Posterior vena cava (tissue), 2 donors: Measurements from ENCODE around the gene KMT2E. TPM values are rescaled to one million over a fixed set of nuclear protein-coding genes. Genes with fewer than 3 reads are reported as not detected.

Source experiments
- DNase-seq: peaks from one replicate; pipeline ENCODE4 v3.0.0-alpha.2; 2020; ENCODE audit warnings: low spot score
- intact Hi-C, 2 donors: fragments of 100-400 bp; cut with DNase I; formaldehyde crosslinking; loops; one replicate each; pipeline versions ENCODE4 v1.14.1 to v1.14.2; 2022 to 2023
- total RNA-seq, 2 donors: library from RNA; stranded (reverse); fragmentation: NEBNext Ultra II Directional; extraction: Animal tissue kit (Norgen Biotek cat#: 25700); gene quantifications; one replicate each; pipeline ENCODE4 v1.2.1, GENCODE V29; 2021
- donor health status: DM: yes; HTN: yes; CAD: no.
- donor health status: DM: yes; HTN: yes; CAD: no.

Gene KMT2E
- total RNA-seq, 2 donors from 2014 or later, result 79.7 to 98.8 TPM

DNA sequence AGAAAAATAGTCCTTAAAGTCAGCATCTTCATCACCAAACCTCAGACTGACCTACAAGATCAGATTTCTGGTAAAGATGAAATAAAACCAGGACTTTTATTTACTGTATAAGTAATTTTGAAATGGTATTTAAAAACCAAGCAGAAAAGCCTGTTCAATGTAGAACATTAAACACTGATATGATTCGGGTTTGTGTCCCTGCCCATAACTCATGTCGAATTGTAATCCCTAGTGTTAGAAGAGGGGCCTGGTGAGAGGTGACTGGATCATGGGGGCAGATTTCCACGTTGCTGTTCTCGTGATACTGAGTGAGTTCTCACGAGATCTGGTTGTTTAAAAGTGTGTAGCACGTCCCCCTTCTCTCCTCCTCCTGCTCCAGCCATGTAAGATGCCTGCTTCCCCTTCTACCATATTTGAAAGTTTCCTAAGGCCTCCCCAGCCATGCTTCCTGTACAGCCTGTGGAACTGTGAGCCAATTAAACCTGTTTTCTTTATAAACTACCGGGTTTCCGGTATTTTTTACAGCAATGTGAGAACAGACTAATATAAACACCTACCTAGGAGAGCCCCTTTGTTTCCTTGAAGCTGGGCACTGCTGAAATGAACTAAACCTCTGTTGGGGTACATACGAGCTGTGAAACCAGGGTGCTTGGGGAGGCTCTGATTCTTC is 120.1 kb downstream of the KMT2E start:
- DNase-seq, result no peak
- intact Hi-C loops, result no loop called here

DNA sequence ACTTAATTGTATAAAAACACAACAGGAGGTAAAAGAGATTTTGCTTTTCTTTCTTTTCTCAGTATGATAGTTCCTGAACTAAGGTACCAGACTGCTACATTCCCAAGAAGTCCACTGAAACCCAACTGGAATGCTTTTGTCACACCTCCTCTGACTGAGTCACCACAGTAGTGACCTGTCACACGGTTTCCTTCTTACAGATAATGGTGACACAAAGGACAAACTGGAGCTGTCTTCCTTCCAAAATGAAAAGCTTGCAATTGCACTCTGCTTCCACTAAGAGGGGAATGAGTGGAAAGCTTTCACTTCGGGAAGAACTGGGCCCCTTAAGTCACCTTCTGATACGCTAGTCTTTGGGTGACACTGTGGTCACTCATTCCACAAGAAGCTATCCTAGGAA is 122.2 kb downstream of the KMT2E start:
- intact Hi-C loops, result no loop called here
- DNase-seq, result no peak

DNA sequence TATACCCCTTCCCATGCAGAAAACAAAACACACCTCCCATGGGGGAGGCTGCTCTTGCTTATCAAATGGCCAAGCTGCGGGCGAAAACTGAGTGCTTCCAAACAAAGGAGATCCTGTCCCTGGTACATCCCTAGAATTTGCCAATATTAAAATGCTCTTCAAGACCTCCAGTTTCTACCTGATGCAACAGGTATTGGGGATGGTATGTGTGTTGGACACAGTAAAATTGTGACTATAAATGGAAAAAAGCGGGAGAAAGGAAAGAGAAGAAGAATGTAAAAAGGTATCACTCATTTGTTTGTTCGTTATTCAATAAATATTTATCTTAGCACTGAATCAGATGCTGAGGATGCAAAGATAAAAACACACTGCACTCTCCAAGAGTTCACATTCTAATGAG is 123.9 kb downstream of the KMT2E start:
- intact Hi-C loops, result no loop called here
- DNase-seq, result no peak

DNA sequence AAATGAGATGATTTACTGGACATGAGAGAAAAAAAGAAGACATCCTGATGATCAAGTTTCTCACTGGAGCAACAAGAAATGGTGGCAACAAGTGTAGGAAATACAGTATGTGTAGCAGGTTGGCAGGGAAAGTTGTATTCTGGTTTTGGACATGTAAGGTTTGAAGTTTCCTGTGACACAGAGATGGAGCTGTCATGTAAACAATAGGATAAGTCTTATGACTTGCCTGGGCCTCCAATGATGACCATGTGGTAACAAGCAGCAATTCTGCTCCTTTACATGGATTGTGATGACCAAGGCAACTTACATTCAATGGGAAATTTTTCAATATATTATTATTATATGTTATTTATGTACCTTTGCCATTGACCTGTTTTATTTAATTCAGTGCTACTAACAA is 125.4 kb downstream of the KMT2E start:
- intact Hi-C loops, result no loop called here
- no peak for DNase-seq

DNA sequence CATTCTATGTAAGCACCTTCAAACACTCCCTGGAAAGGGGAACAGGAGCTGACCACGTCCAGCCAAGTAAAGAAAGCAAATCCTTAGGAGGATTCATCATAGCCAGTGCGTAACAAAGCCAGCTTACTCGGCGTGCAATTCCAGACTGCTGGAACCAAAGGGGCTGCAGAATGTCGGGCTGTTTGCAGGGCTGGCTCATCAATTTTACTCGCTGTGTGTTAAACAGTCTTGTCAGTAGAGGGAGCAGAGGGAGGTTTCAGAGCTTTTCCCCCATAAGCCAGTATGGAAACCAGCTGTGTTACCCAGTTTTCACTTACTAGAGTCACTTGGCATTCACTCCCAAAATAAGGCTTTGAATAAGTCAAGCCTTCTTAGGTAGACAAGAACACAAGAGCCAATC is 127.1 kb downstream of the KMT2E start:
- intact Hi-C loops, result no loop called here
- DNase-seq, result no peak

DNA sequence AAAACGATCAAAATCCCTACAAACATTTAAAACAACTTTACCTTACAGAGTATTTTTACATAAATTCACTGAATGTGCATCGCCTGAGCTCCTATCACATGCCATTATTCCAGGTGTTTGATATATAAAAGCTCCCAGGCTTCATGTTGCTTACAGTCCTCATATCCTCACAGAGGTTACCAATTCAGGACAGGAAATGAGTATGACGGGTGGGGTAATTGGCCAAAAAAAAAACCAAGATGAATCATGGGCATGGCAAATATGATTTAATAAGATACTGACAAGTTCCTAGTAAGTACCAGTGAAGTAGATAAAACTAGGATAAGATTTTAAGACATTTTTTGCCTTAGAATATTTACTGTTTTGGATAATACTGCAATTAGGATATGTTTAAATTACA is 135.8 kb downstream of the KMT2E start:
- intact Hi-C loops, result no loop called here
- no peak for DNase-seq

DNA sequence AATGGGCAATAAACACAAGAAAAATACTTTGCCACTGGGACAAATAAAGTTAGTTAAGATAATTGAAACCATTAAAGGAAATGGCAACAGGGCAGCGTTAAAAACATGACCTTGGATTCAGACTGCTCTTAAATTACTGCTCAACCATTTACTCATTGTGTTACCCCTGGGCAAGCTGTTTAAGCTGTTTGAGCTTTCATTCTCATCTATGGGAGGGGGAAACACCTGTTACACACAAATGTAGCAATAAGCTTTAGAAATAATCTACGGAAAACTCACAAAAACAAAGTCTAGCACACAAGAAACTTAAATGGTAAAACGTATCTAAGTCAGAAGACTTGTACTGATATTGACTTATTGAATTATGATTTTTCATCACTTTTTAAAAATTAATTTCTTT is 137.1 kb downstream of the KMT2E start:
- intact Hi-C loops, result no loop called here
- DNase-seq, result no peak

DNA sequence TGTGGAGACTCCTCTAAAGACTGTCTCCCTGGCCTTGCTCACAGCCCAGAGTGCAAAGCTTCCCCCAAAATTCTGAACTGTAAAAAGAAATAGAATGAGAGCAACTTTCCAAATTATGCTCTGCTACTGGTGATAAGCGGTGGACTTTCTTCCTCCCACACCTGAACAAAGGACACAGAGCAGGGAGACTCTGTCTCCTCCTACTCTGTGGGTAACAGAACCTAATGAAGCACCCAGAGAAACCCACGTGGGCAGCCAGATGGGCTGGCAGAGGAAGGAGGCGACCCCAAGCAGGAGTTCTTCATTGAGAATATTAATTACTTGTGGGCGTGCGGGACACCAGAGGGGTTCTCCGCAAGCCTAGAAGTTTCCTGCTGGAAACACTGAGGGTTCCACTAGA is 139.5 kb downstream of the KMT2E start:
- DNase-seq, result no peak
- intact Hi-C loops, result no loop called here

DNA sequence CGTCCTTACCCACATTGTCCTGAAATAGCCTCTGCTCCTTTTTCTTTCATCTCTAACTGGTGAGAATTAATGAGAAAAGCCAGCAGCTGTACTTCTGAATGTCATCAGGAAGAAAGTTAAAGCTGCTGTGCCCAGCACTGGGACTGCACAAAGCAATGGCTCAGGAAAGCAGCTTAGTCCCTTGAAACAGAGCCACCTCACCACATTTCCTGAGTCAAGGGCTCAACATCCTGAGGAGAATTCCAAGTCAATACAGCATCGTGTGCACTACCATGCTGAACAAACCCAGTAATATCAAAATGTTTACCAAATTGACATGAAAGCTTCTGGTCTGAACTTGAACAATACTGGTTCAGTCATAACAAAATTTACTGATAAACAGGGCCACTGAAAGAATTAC is 140.1 kb downstream of the KMT2E start:
- no peak for DNase-seq
- intact Hi-C loops, result no loop called here

DNA sequence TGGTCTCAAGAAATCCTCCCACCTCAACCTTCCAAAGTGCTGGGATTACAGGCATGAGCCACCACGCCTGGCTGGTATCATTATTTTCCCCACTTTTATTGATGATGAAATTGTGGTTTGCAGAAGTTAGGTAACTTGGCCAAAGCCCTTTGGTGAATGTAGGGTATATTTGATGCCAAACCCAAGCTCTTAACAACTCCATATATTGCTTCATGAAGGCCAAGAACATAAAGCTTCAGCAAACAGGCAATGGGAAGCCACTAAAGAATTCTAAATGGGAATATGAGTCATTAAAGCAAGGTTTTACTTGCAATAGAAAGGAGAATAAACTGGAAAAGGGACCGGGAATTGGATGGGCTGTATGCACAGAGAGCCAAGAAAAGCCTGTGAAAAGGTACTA is 142.7 kb downstream of the KMT2E start:
- intact Hi-C loops, result no loop called here
- no peak for DNase-seq

DNA sequence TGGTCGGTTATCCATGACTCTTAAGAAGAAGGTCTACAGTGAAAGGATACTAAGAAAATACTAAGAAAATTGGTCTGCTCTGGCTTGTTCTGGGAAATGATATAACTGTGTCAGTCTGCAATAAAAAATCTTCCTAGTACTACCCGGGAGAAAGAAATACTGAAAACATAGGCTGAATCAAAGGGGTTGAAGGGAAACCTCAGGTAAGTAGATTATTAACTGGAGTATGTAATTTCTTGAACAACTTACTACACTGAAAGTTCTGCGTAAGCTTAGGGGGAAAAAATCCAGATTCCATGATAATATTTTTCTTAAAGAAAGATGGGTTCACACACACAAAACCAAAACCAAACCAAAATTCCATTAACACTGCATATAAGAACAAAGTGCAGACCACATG is 143.3 kb downstream of the KMT2E start:
- DNase-seq, result no peak
- intact Hi-C loops, result no loop called here

DNA sequence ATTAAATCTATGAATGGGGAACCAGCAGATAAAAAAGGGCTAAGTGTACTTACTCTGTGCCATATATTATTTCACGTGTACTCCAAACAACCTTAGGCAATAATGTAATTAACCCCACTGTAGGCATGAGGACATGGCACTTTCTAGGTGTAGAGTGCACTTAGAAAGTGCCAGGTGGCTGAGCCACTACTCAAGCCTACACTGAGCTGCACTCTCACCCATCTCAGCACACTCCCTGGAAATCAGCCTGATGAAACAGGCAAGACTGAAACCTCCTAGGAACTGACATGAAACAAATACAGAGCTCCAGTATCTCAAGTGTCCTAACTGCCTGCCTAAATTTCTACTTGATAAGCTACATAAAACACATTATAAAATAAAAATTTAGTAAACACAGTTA is 147.4 kb downstream of the KMT2E start:
- intact Hi-C loops, result no loop called here
- DNase-seq, result no peak
